ENCODE measurements around the gene DUSP8.

DUSP8 gene

GRCh38 chr11:1565904-1566247, 6.2 kb downstream of the DUSP8 start:
- DNase-seq, result no peak

GRCh38 chr11:1565173-1565903, 6.7 kb downstream of the DUSP8 start:
- no peak for DNase-seq

- peak; percentile 89 for DNase-seq
Measured at GRCh38 chr11:1564535-1565172, 7.4 kb downstream of the DUSP8 start.

GRCh38 chr11:1563697-1564534, 8.2 kb downstream of the DUSP8 start:
- DNase-seq, result no peak

GRCh38 chr11:1563149-1563638, 8.9 kb downstream of the DUSP8 start:
- no peak for DNase-seq

GRCh38 chr11:1562469-1563148, 9.5 kb downstream of the DUSP8 start:
- no peak for DNase-seq

- no peak for DNase-seq
Measured at GRCh38 chr11:1561955-1562354, 10.1 kb downstream of the DUSP8 start.

GRCh38 chr11:1561266-1561665, 10.8 kb downstream of the DUSP8 start:
- DNase-seq, result no peak

GRCh38 chr11:1560649-1561251, 11.3 kb downstream of the DUSP8 start:
- no peak for DNase-seq

GRCh38 chr11:1560002-1560648, 11.9 kb downstream of the DUSP8 start:
- DNase-seq, result no peak

GRCh38 chr11:1559111-1559951, 12.7 kb downstream of the DUSP8 start:
- peak; percentile 49 for DNase-seq

GRCh38 chr11:1558775-1559110, 13.3 kb downstream of the DUSP8 start:
- DNase-seq, result no peak

GRCh38 chr11:1557904-1558774, 13.9 kb downstream of the DUSP8 start:
- DNase-seq, result peak; percentile 81

GRCh38 chr11:1557051-1557884, 14.8 kb downstream of the DUSP8 start:
- DNase-seq, result no peak

- DNase-seq, result no peak
Measured at GRCh38 chr11:1556278-1556902, 15.7 kb downstream of the DUSP8 start.

- DNase-seq, result no peak
Measured at GRCh38 chr11:1555713-1556153, 16.3 kb downstream of the DUSP8 start.

- no peak for DNase-seq
Measured at GRCh38 chr11:1554981-1555712, 16.9 kb downstream of the DUSP8 start.

Measured in fibroblast of skin of abdomen (primary cell).